HepG2 (cell line): ENCODE measurements around the gene OR6S1. TPM values are rescaled to one million over a fixed set of nuclear protein-coding genes. Genes with fewer than 3 reads are reported as not detected.

Experiments
- ATAC-seq: fragments of 200-7000 bp; cut with Tn5 transposase; 3 replicates; pipeline ENCODE4 v1.9.1; 2020; ENCODE audit warnings: mild to moderate bottlenecking, moderate library complexity
- BruUV-seq: library from RNA; stranded (reverse); fragments of 400-500 nt; replicated peaks from 2 replicates; lab custom pipeline; 2021; lab: Mats Ljungman, UMichigan
- CTCF ChIA-PET: fragments of 300-600 bp; formaldehyde crosslinking; extraction: SDS; loops from one replicate; lab custom pipeline; 2021; ENCODE audit warnings: low total read pairs, inconsistent platforms, low intra/inter-chr PET ratio; lab: Yijun Ruan, JAX
- POLR2A ChIA-PET: fragments of 350-600 bp; sonication (Branson Sonifier 250); formaldehyde crosslinking; loops from one replicate; lab custom pipeline; 2020; ENCODE audit warnings: antibody characterized with exemption, inconsistent platforms; lab: Yijun Ruan, JAX
- DNase-seq: peaks from one replicate; pipeline ENCODE4 v3.0.0-alpha.2; 2015; ENCODE audit warnings: low spot score
- FAIRE-seq: peaks from 3 replicates; lab custom pipeline; 2011; peaks lifted over from hg19 to GRCh38; lab: Jason Lieb, UNC
- H2AFZ ChIP-seq: one replicate; pipeline ENCODE4 v1.6.1; 2011; ENCODE audit warnings: low read length, inconsistent platforms
- H3K27ac ChIP-seq: fragments of 300-600 bp; 3 replicates; pipeline ENCODE4 v1.8.0; 2011; ENCODE audit warnings: mixed run types, mild to moderate bottlenecking, mixed read lengths, low read length, inconsistent platforms; ENCODE audit not compliant: insufficient read depth; ENCODE audit errors: extremely low read length
- H3K27me3 ChIP-seq, 2 experiments: fragments of 200-600 bp in 1 of 2; 2 replicates in 1 of 2; 3 replicates in 1 of 2; pipeline versions ENCODE4 v1.6.0 to v1.8.0; 2011; ENCODE audit warnings: low read length in 2 of 2, mild to moderate bottlenecking in 2 of 2, moderate library complexity in 2 of 2, inconsistent platforms in 1 of 2; ENCODE audit not compliant: insufficient read depth in 2 of 2, control insufficient read depth in 1 of 2
- H3K36me3 ChIP-seq, 2 experiments: fragments of 200-600 bp in 1 of 2; replicated peaks in 1 of 2; 2 replicates in 1 of 2; 3 replicates in 1 of 2; pipeline versions ENCODE4 v1.5.1 to v1.8.0; 2011; ENCODE audit warnings: low read length in 2 of 2, inconsistent platforms in 1 of 2; ENCODE audit not compliant: insufficient read depth in 2 of 2, control insufficient read depth in 1 of 2
- H3K4me1 ChIP-seq: 2 replicates; pipeline ENCODE4 v1.5.1; 2012; ENCODE audit warnings: low read length, inconsistent platforms; ENCODE audit not compliant: insufficient read depth
- H3K4me2 ChIP-seq: 2 replicates; pipeline ENCODE4 v1.6.0; 2011; ENCODE audit warnings: low read depth, low read length, inconsistent platforms
- H3K4me3 ChIP-seq, 3 experiments: fragments of 200-600 bp in 1 of 3; sonication (generic), shearing (Covaris generic) in 1 of 3; replicated peaks in 1 of 3; 2 replicates each; pipeline ENCODE4 v1.5.1; 2011 to 2016; ENCODE audit warnings: low read length in 3 of 3, inconsistent platforms in 2 of 3, low read depth in 2 of 3, mild to moderate bottlenecking in 2 of 3, control low read depth in 1 of 3, mixed read lengths in 1 of 3; ENCODE audit not compliant: insufficient read depth in 1 of 3
- H3K79me2 ChIP-seq: one replicate; pipeline ENCODE4 v1.6.1; 2011; ENCODE audit warnings: low read length, inconsistent platforms; ENCODE audit not compliant: insufficient read depth
- H3K9ac ChIP-seq: 2 replicates; pipeline ENCODE4 v1.6.0; 2011; ENCODE audit warnings: mild to moderate bottlenecking, low read depth, low read length, inconsistent platforms; ENCODE audit not compliant: insufficient read depth
- H3K9me3 ChIP-seq: 2 replicates; pipeline ENCODE4 v1.5.1; 2012; ENCODE audit warnings: mild to moderate bottlenecking, low read length
- H4K20me1 ChIP-seq: 2 replicates; pipeline ENCODE4 v1.6.0; 2011; ENCODE audit warnings: inconsistent platforms, mild to moderate bottlenecking, low read length, moderate library complexity; ENCODE audit not compliant: insufficient read depth
- ARID4A ChIP-seq: sonication (generic); formaldehyde crosslinking; IDR thresholded peaks from 2 replicates; pipeline ENCODE4 v1.5.0; 2020; ENCODE audit warnings: mild to moderate bottlenecking, missing genetic modification reagents, borderline replicate concordance
- FOXP1 ChIP-seq, 2 experiments: fragments of 450-650 bp in 1 of 2; IDR thresholded peaks; 2 replicates each; pipeline ENCODE4 v1.6.1; 2017 to 2018; ENCODE audit warnings: antibody characterized with exemption in 1 of 2
- GLI4 ChIP-seq: sonication (generic); formaldehyde crosslinking; IDR thresholded peaks from 2 replicates; pipeline ENCODE4 v1.5.1; 2020; ENCODE audit warnings: missing genetic modification reagents, mild to moderate bottlenecking, moderate library complexity, borderline replicate concordance
- NFIC ChIP-seq: IDR thresholded peaks from 2 replicates; pipeline ENCODE4 v1.6.1; 2012; ENCODE audit warnings: mild to moderate bottlenecking, low read length, inconsistent platforms
- SALL2 ChIP-seq: sonication (generic); formaldehyde crosslinking; IDR thresholded peaks from 2 replicates; pipeline ENCODE4 v1.8.1; 2023; ENCODE audit warnings: mild to moderate bottlenecking, missing genetic modification reagents, inconsistent platforms
- ZBTB8A ChIP-seq: sonication (generic); formaldehyde crosslinking; IDR thresholded peaks from 2 replicates; pipeline ENCODE4 v1.4.0; 2020; ENCODE audit warnings: mild to moderate bottlenecking, low read depth, missing genetic modification reagents, borderline replicate concordance
- ZFX ChIP-seq: sonication (generic); formaldehyde crosslinking; IDR thresholded peaks from 2 replicates; pipeline ENCODE4 v1.4.0; 2020; ENCODE audit warnings: mild to moderate bottlenecking, low read depth, missing genetic modification reagents, moderate library complexity
- ZNF616 ChIP-seq: sonication (generic); formaldehyde crosslinking; IDR thresholded peaks from 2 replicates; pipeline ENCODE4 v1.5.0; 2020; ENCODE audit warnings: low read depth, mild to moderate bottlenecking, missing genetic modification reagents
- ZNF782 ChIP-seq: sonication (generic); formaldehyde crosslinking; IDR thresholded peaks from 2 replicates; pipeline ENCODE4 v1.4.0; 2020; ENCODE audit warnings: missing genetic modification reagents, mild to moderate bottlenecking, borderline replicate concordance
- WGBS: methylation state at CpG from one replicate; pipeline ENCODE4 v1.1.6; 2017; ENCODE audit warnings: low lambda C conversion rate; 5-methylcytosine and 5-hydroxymethylcytosine counted together
- in situ Hi-C: cut with HindIII; loops from 2 replicates; pipeline ENCODE4 v1.10.0; 2017; ENCODE audit warnings: low pct_unique_long_range_greater_than_20kb; ENCODE audit not compliant: extremely low pct_ligation_motif_present
- intact Hi-C: fragments of 100-400 bp; cut with micrococcal nuclease; formaldehyde crosslinking; loops from one replicate; pipeline ENCODE4 v1.10.0; 2022; ENCODE audit not compliant: unreplicated experiment
- polyA plus RNA-seq, 8 experiments: library from polyadenylated mRNA; depleted of rRNA in 3 of 8; stranded (reverse) in 7 of 8; unstranded in 1 of 8; fragments of >200 nt; fragmentation: Illumina TruSeq in 4 of 8; extraction: Trizol in 4 of 8; gene quantifications; 2 replicates each; pipeline versions ENCODE4 v1.2.1 to v1.2.3, GENCODE V29; 2011 to 2016; ENCODE audit warnings: low read depth in 4 of 8, missing spikeins in 1 of 8, mixed read lengths in 1 of 8; ENCODE audit not compliant: insufficient read depth in 1 of 8
- total RNA-seq, 5 experiments: library from RNA; depleted of rRNA; stranded (reverse); fragments of >200 nt; fragmentation: Illumina TruSeq; extraction: Trizol; gene quantifications; 2 replicates each; pipeline ENCODE4 v1.2.3, GENCODE V29; 2016; ENCODE audit warnings: low read depth in 1 of 5

OR6S1 gene
- total and polyA plus RNA-seq, 2 of the 13 experiments (the other 11 are each of a cell fraction or from before 2014, with no cell fraction given), result 0.09 TPM; not detected in 1

- TF ChIP-seq ZFX (CRISPR knock-in tag), result no peak
- no peak for TF ChIP-seq GLI4
- TF ChIP-seq ZNF616 (CRISPR knock-in tag), result no peak
- TF ChIP-seq FOXP1 (IDR thresholded peaks at IDR 0.05), result no peak
- TF ChIP-seq FOXP1 (CRISPR knock-in tag; IDR thresholded peaks at IDR 0.05), result no peak
- no peak for TF ChIP-seq ARID4A
- TF ChIP-seq ZNF782 (CRISPR knock-in tag), result no peak
- no peak for TF ChIP-seq ZBTB8A (CRISPR knock-in tag)
- TF ChIP-seq SALL2 (CRISPR knock-in tag), result no peak
- no peak for TF ChIP-seq NFIC
- no peak for ATAC-seq
- in situ Hi-C loops (no loop called here), intact Hi-C loops (no loop called here)
- Histone ChIP-seq H3K4me1 (peaks cover 59% of the 10 kb centered on the region), H4K20me1 (no peaks in the 10 kb centered on the region), H2AFZ (peak overlapping the region; percentile 30), H3K9ac (no peak overlapping the region), H3K79me2 (no peaks in the 10 kb centered on the region), H3K27me3 (no peaks in the 10 kb centered on the region; a peak in 1 of 5 replicates), H3K27ac (no peak overlapping the region), H3K4me3 (no peak overlapping the region), H3K9me3 (no peaks in the 10 kb centered on the region), H3K4me2 (peak overlapping the region; percentile 40; the same call in 1 of the 2 replicates), H3K36me3 (no peaks in the 10 kb centered on the region)
- ChIA-PET POLR2A (interaction anchor here (2.4 kb wide), 1 partner anchor 11 kb away, joined by 11 read pairs; no protein-coding TSS in a partner anchor), CTCF (no interaction called here)
- WGBS, result 17% methylated on average over 2 of the region's 2 CpGs
- no peak for DNase-seq
- no TSS peak for BruUV-seq
- FAIRE-seq, result no peak
Measured at GRCh38 chr14:20676072-20676471, 34.6 kb upstream of the OR6S1 start.
